ENCODE measurements around the gene GFY.
A peak's percentile ranks its signal among the peaks of the same experiment; 100 is the strongest.

GFY gene

DNA sequence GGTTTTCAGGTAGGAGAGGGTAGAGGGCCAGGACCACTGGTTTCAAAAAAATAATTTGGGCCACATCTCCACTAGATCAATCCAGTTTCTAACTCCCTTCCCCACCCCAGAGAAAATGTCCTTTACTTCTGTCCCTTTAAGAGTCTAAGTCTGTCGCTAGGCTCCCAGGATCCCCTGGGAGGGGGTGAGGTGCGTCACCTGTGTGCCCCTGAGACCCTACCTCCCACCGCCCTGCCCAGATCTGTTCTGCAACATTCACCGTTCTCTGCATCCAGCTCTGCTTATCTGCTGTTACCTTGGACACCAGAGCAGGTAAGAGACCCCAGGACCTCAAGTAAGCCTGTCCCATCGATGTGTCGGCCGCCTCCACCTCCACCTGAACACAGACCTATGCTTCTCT lies at the start of gene GFY:
TSS of gene GFY (plus strand) at position 211 of the 400 bp plus-strand sequence. CDS start 1,043 bp downstream, outside the sequence.
- H3K4me3 Mint-ChIP-seq, result peak within 1 kb of the TSS; percentile 77
- no peaks in the 10 kb centered on the region for H3K9me3 Mint-ChIP-seq
- DNase-seq (ENCODE audit: low spot score in 2 of 2) (no peak), ATAC-seq (no peak)
- no peak within 1 kb of the TSS for H3K27ac Mint-ChIP-seq
- peaks cover 4% of the 10 kb centered on the region for H3K36me3 Mint-ChIP-seq
- H3K4me1 Mint-ChIP-seq, result peaks cover 73% of the 10 kb centered on the region

- DNase-seq (ENCODE audit: low spot score in 2 of 2) (no peak), ATAC-seq (no peak)
- H3K4me3 Mint-ChIP-seq, result no peak overlapping the region
- peaks cover 7% of the 10 kb centered on the region for H3K9me3 Mint-ChIP-seq
- H3K36me3 Mint-ChIP-seq, result no peaks in the 10 kb centered on the region
- H3K27ac Mint-ChIP-seq, result no peak overlapping the region
- H3K4me1 Mint-ChIP-seq, result no peaks in the 10 kb centered on the region
These were observed 46.7 kb upstream of the GFY start for GRCh38 chr19:49378512-49378911.

DNA sequence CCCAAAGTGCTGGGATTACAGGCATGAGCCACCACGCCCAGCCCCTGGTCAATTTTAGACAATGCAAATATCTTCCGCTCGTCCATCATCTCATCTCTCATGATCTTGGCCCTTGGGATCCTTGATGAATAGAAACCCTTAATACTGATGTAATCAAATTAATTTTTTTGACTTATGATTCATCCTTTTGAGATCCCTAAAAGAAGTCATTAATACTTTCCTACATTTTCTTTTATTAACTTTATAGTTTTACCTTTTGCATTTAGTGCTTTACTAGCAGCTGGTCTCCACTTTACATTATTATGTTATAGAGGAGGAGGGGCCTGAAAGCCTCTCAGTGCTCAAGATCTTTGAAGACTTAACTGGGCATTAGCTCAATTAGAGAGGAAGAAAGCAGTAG lies 44.8 kb upstream of the GFY start:
- DNase-seq (ENCODE audit: low spot score in 2 of 2), result no peak
- Mint-ChIP-seq H3K36me3 (no peaks in the 10 kb centered on the region), H3K9me3 (peaks cover 7% of the 10 kb centered on the region), H3K4me3 (no peak overlapping the region), H3K4me1 (no peaks in the 10 kb centered on the region), H3K27ac (peak overlapping the region; percentile 23)
- ATAC-seq, result no peak

GRCh38 chr19:49382639-49383038 lies 42.5 kb upstream of the GFY start:
- DNase-seq (ENCODE audit: low spot score in 2 of 2) (no peak), ATAC-seq (no peak)
- Mint-ChIP-seq H3K4me3 (no peak overlapping the region), H3K9me3 (peaks cover 7% of the 10 kb centered on the region), H3K36me3 (peaks cover under 1% of the 10 kb centered on the region), H3K4me1 (no peaks in the 10 kb centered on the region), H3K27ac (no peak overlapping the region)

GRCh38 chr19:49383599-49383998 lies 41.6 kb upstream of the GFY start:
- Mint-ChIP-seq H3K4me3 (no peak overlapping the region), H3K9me3 (peaks cover 7% of the 10 kb centered on the region), H3K4me1 (no peaks in the 10 kb centered on the region), H3K27ac (no peak overlapping the region), H3K36me3 (peaks cover 7% of the 10 kb centered on the region)
- DNase-seq (ENCODE audit: low spot score in 2 of 2) (no peak), ATAC-seq (no peak)

DNA sequence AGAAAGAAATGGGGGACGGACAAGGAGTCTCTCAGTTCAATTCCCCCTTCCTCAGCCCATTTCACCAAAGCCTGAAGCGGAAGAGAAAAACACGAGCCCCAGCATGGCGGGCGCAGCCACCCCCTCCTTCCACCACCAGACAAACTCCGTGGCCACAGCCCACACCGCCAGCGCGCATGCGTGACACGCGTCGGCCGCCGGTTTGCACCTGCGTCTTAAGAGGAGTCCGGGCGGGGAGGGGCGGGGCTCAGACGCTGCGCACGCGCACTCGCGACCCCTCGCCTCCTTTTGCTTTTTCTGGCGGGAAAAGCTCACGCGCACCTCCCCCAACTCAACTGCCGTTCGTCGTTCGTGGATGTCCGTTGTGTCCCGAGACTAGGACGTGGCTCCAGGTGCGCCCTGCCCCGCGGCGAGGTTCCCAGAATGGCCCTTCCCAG lies 37.2 kb upstream of the GFY start, which contains the start of gene KASH5:
TSS of gene KASH5 (plus strand) at position 314 of the 437 bp plus-strand sequence. CDS start 2,635 bp downstream, outside the sequence.
- DNase-seq (ENCODE audit: low spot score in 2 of 2), result peak; percentile 38 to 86
- H3K27ac Mint-ChIP-seq, result no peak within 1 kb of the TSS
- H3K36me3 Mint-ChIP-seq, result peaks cover 7% of the 10 kb centered on the region
- H3K4me1 Mint-ChIP-seq, result peaks cover 12% of the 10 kb centered on the region
- no peaks in the 10 kb centered on the region for H3K9me3 Mint-ChIP-seq
- ATAC-seq, result peak; percentile 45
- H3K4me3 Mint-ChIP-seq, result peak within 1 kb of the TSS; percentile 33

GRCh38 chr19:49389406-49389805 lies 35.8 kb upstream of the GFY start:
- no peaks in the 10 kb centered on the region for H3K9me3 Mint-ChIP-seq
- ATAC-seq, result no peak
- no peak overlapping the region for H3K4me3 Mint-ChIP-seq
- peaks cover 7% of the 10 kb centered on the region for H3K36me3 Mint-ChIP-seq
- no peak overlapping the region for H3K27ac Mint-ChIP-seq
- DNase-seq (ENCODE audit: low spot score in 2 of 2), result no peak
- H3K4me1 Mint-ChIP-seq, result peaks cover 12% of the 10 kb centered on the region

DNA sequence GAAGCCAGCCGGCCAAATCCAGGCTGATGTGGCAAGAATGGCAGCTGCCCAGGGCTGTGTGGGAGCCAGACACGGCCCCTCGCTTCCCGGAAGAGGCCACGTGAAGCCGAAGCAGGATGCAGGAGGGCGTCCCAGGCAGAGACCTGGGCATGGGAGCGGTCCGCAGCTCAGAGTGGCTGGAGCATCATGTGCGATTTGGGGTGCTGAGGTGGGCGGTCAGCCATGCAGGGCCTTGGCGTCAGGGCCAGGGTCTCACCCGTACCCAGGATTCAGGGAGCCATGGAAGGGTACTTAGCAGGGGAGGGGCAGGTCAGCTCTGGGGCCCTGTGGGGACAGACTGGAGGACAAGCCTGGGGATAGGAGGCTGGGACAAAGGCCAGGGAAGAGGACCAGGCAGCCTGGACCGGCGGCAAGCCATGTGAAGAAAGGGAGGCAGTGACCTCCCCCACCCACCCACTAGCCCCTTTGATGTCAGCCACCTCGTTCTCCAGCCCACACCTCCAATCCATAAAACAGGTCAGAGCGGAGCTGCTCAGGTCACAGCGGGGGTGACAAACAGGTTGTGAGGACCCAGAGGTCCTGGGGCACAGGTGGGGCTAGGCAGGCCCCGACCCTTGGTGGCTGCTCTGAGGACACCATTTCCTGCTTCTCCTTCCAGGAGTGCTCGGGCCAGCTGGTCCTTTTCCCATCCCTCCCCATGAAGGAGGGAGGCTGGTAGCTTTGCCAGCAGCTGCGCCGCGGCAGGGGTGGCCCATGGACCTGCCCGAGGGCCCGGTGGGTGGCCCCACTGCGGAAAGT lies 34.9 kb upstream of the GFY start:
- H3K4me3 Mint-ChIP-seq, result no peak overlapping the region
- DNase-seq (ENCODE audit: low spot score in 2 of 2), result no peak
- ATAC-seq, result no peak
- H3K4me1 Mint-ChIP-seq, result peaks cover 12% of the 10 kb centered on the region
- no peaks in the 10 kb centered on the region for H3K9me3 Mint-ChIP-seq
- peaks cover 7% of the 10 kb centered on the region for H3K36me3 Mint-ChIP-seq
- H3K27ac Mint-ChIP-seq, result peak overlapping the region; percentile 63

- H3K4me3 Mint-ChIP-seq, result no peak overlapping the region
- peaks cover 12% of the 10 kb centered on the region for H3K4me1 Mint-ChIP-seq
- ATAC-seq (no peak), DNase-seq (ENCODE audit: low spot score in 2 of 2) (no peak)
- H3K9me3 Mint-ChIP-seq, result no peaks in the 10 kb centered on the region
- peaks cover 7% of the 10 kb centered on the region for H3K36me3 Mint-ChIP-seq
- H3K27ac Mint-ChIP-seq, result no peak overlapping the region
These were observed 34.2 kb upstream of the GFY start for GRCh38 chr19:49390929-49391359.

DNA sequence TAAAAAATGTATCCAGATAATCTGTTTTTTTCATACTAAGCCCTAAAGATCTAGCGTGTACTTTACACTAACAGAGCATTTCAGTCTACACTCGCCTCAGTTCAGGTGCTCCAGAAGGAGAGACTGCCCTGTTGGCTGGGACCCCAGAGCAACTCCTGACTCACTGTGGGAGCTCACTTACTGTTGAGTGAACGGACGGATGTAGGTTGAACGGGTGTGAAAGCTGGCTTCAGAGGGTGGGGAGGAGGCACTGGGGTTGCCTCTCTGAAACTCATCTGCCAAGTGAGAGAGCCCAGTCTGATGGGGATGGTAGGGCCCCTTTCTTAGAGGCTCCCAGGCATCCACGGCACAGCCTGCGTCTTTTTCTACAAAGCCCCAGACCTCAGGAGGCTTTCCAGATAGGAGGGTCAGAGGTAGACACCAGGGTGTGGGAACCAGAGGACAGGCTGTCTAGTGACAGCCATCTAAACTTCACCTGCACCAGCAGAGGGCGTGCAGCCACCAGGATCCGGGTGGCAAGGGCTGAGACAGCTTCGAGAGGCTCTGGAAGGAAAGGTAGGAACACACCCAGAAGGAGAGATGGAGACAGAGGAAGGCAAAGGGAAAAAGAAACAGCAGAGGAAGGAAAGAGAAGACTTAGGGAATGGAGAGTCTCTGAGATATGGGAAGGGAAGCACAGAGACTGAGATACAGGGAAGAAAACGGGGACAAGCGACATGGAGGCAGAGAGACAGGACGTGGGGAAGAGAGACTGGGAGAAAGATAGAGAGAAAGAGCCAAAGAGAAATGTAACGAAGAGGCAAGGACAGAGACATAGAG lies 33.4 kb upstream of the GFY start:
- Mint-ChIP-seq H3K4me1 (peaks cover 12% of the 10 kb centered on the region), H3K27ac (peak overlapping the region; percentile 21), H3K9me3 (no peaks in the 10 kb centered on the region), H3K36me3 (peaks cover 7% of the 10 kb centered on the region), H3K4me3 (no peak overlapping the region)
- peak; percentile 93 for ATAC-seq
- DNase-seq (ENCODE audit: low spot score in 2 of 2), result peak; percentile 67 to 81

DNA sequence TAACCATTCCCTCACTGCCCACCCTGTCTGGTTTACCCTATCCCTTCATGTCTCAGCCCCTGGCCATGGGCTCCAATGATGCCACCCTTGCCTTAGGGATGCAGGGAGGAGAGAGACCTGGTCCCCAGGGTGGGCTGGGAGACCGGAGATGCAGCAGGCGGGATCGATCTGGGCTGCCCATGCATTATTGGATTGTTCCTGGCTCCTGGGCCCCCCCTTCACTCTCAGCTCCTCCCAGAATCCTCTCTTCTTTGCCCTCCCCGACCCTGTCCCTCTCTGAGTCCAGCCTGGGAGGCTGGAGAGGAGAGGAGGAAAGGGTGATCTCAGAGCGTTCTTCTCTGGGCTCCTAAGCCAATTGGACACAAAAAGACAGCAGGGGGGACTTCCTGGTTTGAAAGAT lies 31.3 kb upstream of the GFY start:
- Mint-ChIP-seq H3K36me3 (no peaks in the 10 kb centered on the region), H3K9me3 (no peaks in the 10 kb centered on the region)
- no peak for ATAC-seq

DNA sequence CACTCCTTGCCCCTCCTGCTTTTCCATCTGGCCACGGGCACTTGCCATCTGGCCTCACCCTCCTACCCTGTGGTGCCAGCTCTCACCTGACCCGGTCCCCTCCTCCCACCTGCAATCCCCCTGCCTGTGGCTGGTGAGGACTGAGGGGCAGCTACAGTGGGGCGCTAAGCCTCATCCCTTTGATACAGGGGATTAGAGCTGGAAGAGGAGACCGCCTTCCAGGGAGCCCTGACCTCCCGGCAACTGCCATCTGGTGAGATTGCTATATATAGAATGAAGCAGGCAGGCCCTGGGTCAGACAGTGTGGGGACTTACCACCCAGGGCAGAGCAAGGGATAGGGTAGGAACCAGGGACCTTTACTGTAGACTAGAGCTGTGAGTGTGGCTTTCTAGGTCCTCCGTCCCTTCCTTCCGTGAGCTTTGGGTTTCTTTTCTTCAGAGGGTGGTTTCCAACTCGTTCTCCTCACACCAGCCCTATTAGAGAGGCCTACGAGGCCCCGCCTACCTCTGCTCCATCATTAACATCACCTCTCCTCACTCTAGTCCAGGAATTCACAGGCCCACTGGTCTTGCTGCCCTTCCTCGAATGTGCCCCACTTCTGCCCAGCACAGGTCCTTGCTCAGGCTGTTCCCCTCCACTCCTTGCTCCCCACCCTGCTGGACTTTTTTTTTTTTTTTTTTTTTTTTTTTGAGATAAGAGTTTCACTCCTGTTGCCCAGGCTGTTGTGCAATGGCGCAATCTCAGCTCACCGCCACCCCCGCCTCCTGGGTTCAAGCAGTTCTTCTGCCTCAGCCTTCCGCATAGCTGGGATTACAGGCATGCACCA lies 29.4 kb upstream of the GFY start:
- no peaks in the 10 kb centered on the region for H3K36me3 Mint-ChIP-seq
- no peak overlapping the region for H3K27ac Mint-ChIP-seq
- ATAC-seq, result no peak
- no peak overlapping the region for H3K4me3 Mint-ChIP-seq
- DNase-seq (ENCODE audit: low spot score in 2 of 2), result no peak
- H3K4me1 Mint-ChIP-seq, result peaks cover 18% of the 10 kb centered on the region
- H3K9me3 Mint-ChIP-seq, result no peaks in the 10 kb centered on the region

More for the DNA sequence above, 31.3 kb upstream of the GFY start:
- Mint-ChIP-seq H3K27ac (no peak overlapping the region), H3K4me3 (no peak overlapping the region), H3K4me1 (peaks cover 18% of the 10 kb centered on the region)
- no peak for DNase-seq (ENCODE audit: low spot score in 2 of 2)

DNA sequence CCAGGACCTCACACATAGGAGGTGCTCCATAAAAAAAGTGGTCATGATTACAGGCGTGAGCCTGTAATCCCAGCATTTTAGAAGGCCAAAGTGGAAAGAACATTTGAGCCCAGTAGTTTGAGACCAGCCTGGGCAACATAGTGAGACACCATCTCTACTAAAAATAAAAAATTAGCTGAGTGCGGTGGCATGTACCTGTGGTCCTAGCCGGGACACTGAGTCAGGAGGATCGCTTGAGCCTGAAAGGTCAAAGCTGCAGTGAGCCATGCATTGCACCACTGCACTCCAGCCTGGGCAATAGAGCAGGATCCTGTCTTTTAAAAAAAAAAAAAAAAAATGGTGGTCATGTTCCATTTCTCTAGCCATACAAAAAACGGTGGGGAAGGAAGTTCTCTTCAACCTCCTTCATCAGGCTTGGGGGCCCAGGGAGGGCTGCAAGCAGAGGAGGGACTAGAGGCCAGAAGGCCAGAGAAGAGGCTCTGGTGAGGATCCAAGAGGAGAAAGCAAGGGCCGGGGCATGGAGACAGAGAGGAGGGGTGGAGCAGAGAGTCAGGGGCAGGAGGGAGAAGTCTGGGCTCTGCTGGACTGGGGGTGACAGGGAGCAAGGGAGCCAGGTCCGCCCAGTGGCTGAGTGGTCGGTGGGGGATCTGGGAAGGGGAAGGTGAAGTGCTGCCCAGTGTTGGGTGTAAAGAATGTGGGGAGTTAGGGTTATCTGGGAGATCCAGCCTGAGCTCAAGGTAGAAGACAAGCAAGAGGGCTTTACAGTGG lies 28.3 kb upstream of the GFY start:
- DNase-seq (ENCODE audit: low spot score in 2 of 2), result no peak

DNA sequence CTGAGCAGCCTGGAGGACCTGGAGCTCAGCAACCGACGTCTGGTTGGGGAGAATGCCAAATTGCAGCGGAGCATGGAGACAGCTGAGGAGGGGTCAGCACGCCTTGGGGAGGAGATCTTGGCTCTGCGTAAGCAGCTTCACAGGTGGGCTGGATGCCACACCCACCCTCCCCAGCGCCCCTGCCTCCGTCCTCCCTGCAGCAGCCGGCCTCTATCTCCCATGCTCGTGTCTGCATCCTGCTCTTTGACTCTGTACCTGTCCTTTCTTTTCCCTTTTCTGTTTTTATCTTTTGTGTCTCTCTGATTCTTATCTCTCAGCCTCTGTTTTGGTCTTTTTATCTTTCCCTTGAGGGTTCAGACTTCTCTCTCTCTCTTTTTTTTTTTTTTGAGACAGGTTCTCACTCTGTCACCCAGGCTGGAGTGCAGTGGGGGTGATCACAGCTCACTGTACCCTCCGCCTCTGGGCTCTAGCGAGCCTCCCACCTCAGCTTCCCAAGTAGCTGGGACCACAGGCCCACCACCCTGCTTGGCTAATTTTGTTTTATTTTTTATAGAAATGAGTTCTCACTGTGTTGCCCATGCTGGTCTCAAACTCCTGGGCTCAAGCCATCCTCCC lies 27.1 kb upstream of the GFY start:
- DNase-seq (ENCODE audit: low spot score in 2 of 2) (no peak), ATAC-seq (no peak)
- no peaks in the 10 kb centered on the region for H3K36me3 Mint-ChIP-seq
- H3K9me3 Mint-ChIP-seq, result no peaks in the 10 kb centered on the region
- no peak overlapping the region for H3K4me3 Mint-ChIP-seq
- H3K27ac Mint-ChIP-seq, result peak overlapping the region; percentile 3
- peaks cover 6% of the 10 kb centered on the region for H3K4me1 Mint-ChIP-seq

More for the DNA sequence above, 28.3 kb upstream of the GFY start:
- H3K9me3 Mint-ChIP-seq, result no peaks in the 10 kb centered on the region
- no peaks in the 10 kb centered on the region for H3K36me3 Mint-ChIP-seq
- peak overlapping the region; percentile 29 for H3K27ac Mint-ChIP-seq
- ATAC-seq, result no peak
- H3K4me3 Mint-ChIP-seq, result no peak overlapping the region
- peaks cover 11% of the 10 kb centered on the region for H3K4me1 Mint-ChIP-seq

All from stimulated activated effector memory CD8-positive, alpha-beta T cell treated with anti-CD3 and anti-CD28 coated beads, Interleukin-12 subunit alpha, Interleukin-12 subunit beta, amount 100 ng/mL, for 72 hours (primary cell).